Measurements from ENCODE around the gene FFAR2.
A peak's percentile ranks its signal among the peaks of the same experiment; 100 is the strongest.

FFAR2 gene

GRCh38 chr19:35427187-35427586, 20.9 kb upstream of the FFAR2 start:
- no peak for DNase-seq

- DNase-seq: no peak
Observed at GRCh38 chr19:35429698-35430408, 18.2 kb upstream of the FFAR2 start.

GRCh38 chr19:35430409-35431144, 17.5 kb upstream of the FFAR2 start:
- DNase-seq: no peak

- no peak for DNase-seq
Observed at GRCh38 chr19:35431145-35431807, 16.8 kb upstream of the FFAR2 start.

- DNase-seq: no peak
Observed at GRCh38 chr19:35432911-35433310, 15.1 kb upstream of the FFAR2 start.

- DNase-seq: no peak
Observed at GRCh38 chr19:35433448-35433847, 14.6 kb upstream of the FFAR2 start.

- no peak for DNase-seq
Observed at GRCh38 chr19:35435896-35436295, 12.2 kb upstream of the FFAR2 start.

GRCh38 chr19:35436477-35437405, 11.3 kb upstream of the FFAR2 start:
- DNase-seq: peak; percentile 14

- DNase-seq: no peak
Observed at GRCh38 chr19:35437406-35437951, 10.6 kb upstream of the FFAR2 start.

- no peak for DNase-seq
Observed at GRCh38 chr19:35438096-35438495, 10.0 kb upstream of the FFAR2 start.

- DNase-seq: no peak
Observed at GRCh38 chr19:35438527-35438926, 9.5 kb upstream of the FFAR2 start.

GRCh38 chr19:35439921-35440320, 8.1 kb upstream of the FFAR2 start:
- DNase-seq: no peak

- no peak for DNase-seq
Observed at GRCh38 chr19:35442091-35442490, 6.0 kb upstream of the FFAR2 start.

GRCh38 chr19:35444735-35445134, 3.3 kb upstream of the FFAR2 start:
- DNase-seq: no peak

GRCh38 chr19:35445826-35446593, 2.0 kb upstream of the FFAR2 start:
- DNase-seq: no peak

- DNase-seq: no peak
Observed at GRCh38 chr19:35449359-35450043, 1.4 kb downstream of the FFAR2 start.

GRCh38 chr19:35451338-35452096, 3.5 kb downstream of the FFAR2 start:
- no peak for DNase-seq

- DNase-seq: no peak
Observed at GRCh38 chr19:35454663-35455062, 6.6 kb downstream of the FFAR2 start.

GRCh38 chr19:35455616-35456201, 7.7 kb downstream of the FFAR2 start:
- DNase-seq: no peak

GRCh38 chr19:35457173-35457572, 9.1 kb downstream of the FFAR2 start:
- no peak for DNase-seq
